A549 (cell line): ENCODE results near the gene SUOX. TPM values are rescaled to one million over a fixed set of nuclear protein-coding genes. Genes with fewer than 3 reads are reported as not detected.
A peak's percentile ranks its signal among the peaks of the same experiment; 100 is the strongest.

Experiments used
- ATAC-seq, 2 experiments: fragments of 200-7000 bp in 1 of 2; fragments of >200 bp in 1 of 2; cut with Nextera tagmentation in 1 of 2; cut with Tn5 transposase in 1 of 2; 3 replicates each; pipeline versions ENCODE4 v1.8.0 to v1.9.1; 2018 to 2020; ENCODE audit warnings: mild to moderate bottlenecking in 1 of 2, moderate library complexity in 1 of 2
- CTCF ChIA-PET: fragments of 300-600 bp; sonication (Branson Sonifier 250); formaldehyde crosslinking; extraction: SDS; loops from one replicate; lab custom pipeline; 2021; ENCODE audit warnings: antibody characterized with exemption, inconsistent platforms; lab: Yijun Ruan, JAX
- POLR2A ChIA-PET: fragments of 350-600 bp; formaldehyde crosslinking; extraction: SDS; loops from one replicate; lab custom pipeline; 2021; ENCODE audit warnings: antibody characterized with exemption, inconsistent platforms; lab: Yijun Ruan, JAX
- DNase-seq, 2 experiments: peaks; one replicate each; pipeline versions ENCODE4 v3.0.0 to v3.0.0-alpha.2; 2011 to 2016; ENCODE audit warnings: low read depth in 1 of 2, low spot score in 1 of 2
- FAIRE-seq: peaks from 2 replicates; lab custom pipeline; 2011; peaks lifted over from hg19 to GRCh38; lab: Jason Lieb, UNC
- H3K27ac ChIP-seq, 2 experiments: fragments of >200 bp; sonication (Bioruptor Twin); formaldehyde crosslinking; 3 replicates each; pipeline ENCODE4 v1.5.1; 2016 to 2017
- H3K4me1 ChIP-seq: fragments of >200 bp; sonication (Bioruptor Twin); formaldehyde crosslinking; 3 replicates; pipeline ENCODE4 v1.6.1; 2016
- H3K4me2 ChIP-seq: fragments of >200 bp; sonication (Bioruptor Twin); formaldehyde crosslinking; 3 replicates; pipeline ENCODE4 v1.6.1; 2016
- H3K4me3 ChIP-seq: fragments of >200 bp; sonication (Bioruptor Twin); formaldehyde crosslinking; 3 replicates; pipeline ENCODE4 v1.5.1; 2016
- H3K9me3 ChIP-seq: fragments of >200 bp; sonication (Bioruptor Twin); formaldehyde crosslinking; 3 replicates; pipeline ENCODE4 v1.6.1; 2016
- BHLHE40 ChIP-seq: IDR thresholded peaks from 2 replicates; pipeline ENCODE4 v1.6.1; 2012; ENCODE audit warnings: low read depth, low read length, inconsistent platforms
- CBX2 ChIP-seq: fragments of 200-600 bp; sonication (generic); IDR thresholded peaks from 2 replicates; pipeline ENCODE4 v1.6.1; 2016; ENCODE audit warnings: low read depth, mild to moderate bottlenecking, borderline replicate concordance
- EHMT2 ChIP-seq: fragments of 200-600 bp; sonication (generic); IDR thresholded peaks from 2 replicates; pipeline ENCODE4 v1.6.1; 2016; ENCODE audit warnings: antibody characterized with exemption, low read depth, mild to moderate bottlenecking, moderate library complexity
- EP300 ChIP-seq, 2 experiments: fragments of >200 bp; sonication (Bioruptor Twin); formaldehyde crosslinking; IDR thresholded peaks; 2 replicates in 1 of 2; 3 replicates in 1 of 2; pipeline ENCODE4 v1.6.1; 2016 to 2017
- GATA3 ChIP-seq: IDR thresholded peaks from 2 replicates; pipeline ENCODE4 v1.6.1; 2012; ENCODE audit warnings: borderline replicate concordance
- HOXA7 ChIP-seq: fragments of 250-450 bp; sonication (Bioruptor Pico); IDR thresholded peaks from 2 replicates; pipeline ENCODE4 v1.5.0; 2020; ENCODE audit warnings: mild to moderate bottlenecking, moderate library complexity
- HOXB13 ChIP-seq: fragments of 250-450 bp; sonication (Bioruptor Pico); IDR thresholded peaks from 2 replicates; pipeline ENCODE4 v1.5.0; 2020; ENCODE audit warnings: low read depth, mild to moderate bottlenecking, moderate library complexity
- KDM1A ChIP-seq: fragments of 200-600 bp; sonication (generic); IDR thresholded peaks from 2 replicates; pipeline ENCODE4 v1.6.1; 2016; ENCODE audit warnings: low read depth, mild to moderate bottlenecking
- MAZ ChIP-seq: fragments of 150-350 bp; IDR thresholded peaks from 2 replicates; pipeline ENCODE4 v1.6.1; 2014; ENCODE audit warnings: antibody characterized with exemption, low read depth, low read length, borderline replicate concordance
- MYC ChIP-seq: IDR thresholded peaks from 2 replicates; pipeline ENCODE4 v1.6.1; 2012; ENCODE audit warnings: mild to moderate bottlenecking, inconsistent platforms, low read length, improper control_type of control experiment, borderline replicate concordance
- NFE2L2 ChIP-seq: fragments of 150-350 bp; conservative IDR thresholded peaks from 2 replicates; pipeline ENCODE4 v1.6.1; 2014; ENCODE audit warnings: low read length
- NR3C1 ChIP-seq: fragments of >200 bp; sonication (Bioruptor Twin); formaldehyde crosslinking; IDR thresholded peaks from 3 replicates; pipeline ENCODE4 v1.6.1; 2017
- PHF8 ChIP-seq: fragments of 200-600 bp; sonication (generic); IDR thresholded peaks from 2 replicates; pipeline ENCODE4 v1.6.1; 2016; ENCODE audit warnings: low read depth, mild to moderate bottlenecking, antibody characterized with exemption, moderate library complexity, borderline replicate concordance
- POLR2A ChIP-seq: IDR thresholded peaks from 2 replicates; pipeline ENCODE4 v1.6.1; 2012; ENCODE audit warnings: mild to moderate bottlenecking, low read length
- POLR2AphosphoS2 ChIP-seq: conservative IDR thresholded peaks from 2 replicates; pipeline ENCODE4 v1.6.1; 2012; ENCODE audit warnings: low read length, improper control_type of control experiment, inconsistent platforms
- RFX5 ChIP-seq: fragments of 450-650 bp; IDR thresholded peaks from 2 replicates; pipeline ENCODE4 v1.7.1; 2014; ENCODE audit warnings: antibody characterized with exemption, mild to moderate bottlenecking, moderate library complexity
- RNF2 ChIP-seq: fragments of 200-600 bp; sonication (generic); IDR thresholded peaks from 2 replicates; pipeline ENCODE4 v1.6.1; 2016; ENCODE audit warnings: low read depth, mild to moderate bottlenecking, antibody characterized with exemption, moderate library complexity, borderline replicate concordance
- SMC3 ChIP-seq: fragments of >200 bp; sonication (Bioruptor Twin); formaldehyde crosslinking; IDR thresholded peaks from 3 replicates; pipeline ENCODE4 v1.6.1; 2018; ENCODE audit warnings: inconsistent platforms
- TP53 ChIP-seq: fragments of 250-450 bp; sonication (Bioruptor Pico); IDR thresholded peaks from 2 replicates; pipeline ENCODE4 v1.5.0; 2021; ENCODE audit warnings: mild to moderate bottlenecking, moderate library complexity
- ZSCAN20 ChIP-seq: fragments of 250-450 bp; sonication (Bioruptor Pico); IDR thresholded peaks from 2 replicates; pipeline ENCODE4 v1.8.0; 2022; ENCODE audit warnings: mild to moderate bottlenecking, moderate library complexity
- WGBS: methylation state at CpG from one replicate; pipeline ENCODE4 v1.1.6; 2017; ENCODE audit errors: missing lambda C conversion rate; 5-methylcytosine and 5-hydroxymethylcytosine counted together
- polyA plus RNA-seq, 4 experiments: library from polyadenylated mRNA; depleted of rRNA in 3 of 4; stranded (reverse); fragments of >200 nt; fragmentation: RNase III in 1 of 4; extraction: RNeasy Plus Mini Kit Qiagen cat#74134 plus additional on column Dnase treatment in 1 of 4; gene quantifications; 2 replicates in 3 of 4; 3 replicates in 1 of 4; pipeline ENCODE4 v1.2.3, GENCODE V29; 2011 to 2017
- TF ChIP-seq, protein P1 (sequence below): fragments of 250-450 bp; sonication (Bioruptor Pico); IDR thresholded peaks from 2 replicates; pipeline ENCODE4 v1.5.0; 2021; ENCODE audit warnings: mild to moderate bottlenecking, moderate library complexity, borderline replicate concordance
- TF ChIP-seq, protein P2 (sequence below): IDR thresholded peaks from 2 replicates; pipeline ENCODE4 v1.6.1; 2012
- TF ChIP-seq, protein P3 (sequence below): fragments of >200 bp; sonication (Bioruptor Twin); formaldehyde crosslinking; IDR thresholded peaks from 2 replicates; pipeline ENCODE4 v1.6.1; 2016
- TF ChIP-seq, protein P4 (sequence below): fragments of >200 bp; sonication (Bioruptor Twin); formaldehyde crosslinking; IDR thresholded peaks from 3 replicates; pipeline ENCODE4 v1.6.1; 2016
- TF ChIP-seq, protein P5 (sequence below): IDR thresholded peaks from 2 replicates; pipeline ENCODE4 v1.6.1; 2012; ENCODE audit warnings: low read depth, borderline replicate concordance
- TF ChIP-seq, protein P6 (sequence below): fragments of 150-350 bp; IDR thresholded peaks from 2 replicates; pipeline ENCODE4 v1.6.1; 2014; ENCODE audit warnings: low read depth, mild to moderate bottlenecking, low read length

Gene SUOX
- polyA plus RNA-seq, 2 of the 4 experiments (the other 2 are of a cell fraction), result 13.6 to 15.6 TPM

DNA sequence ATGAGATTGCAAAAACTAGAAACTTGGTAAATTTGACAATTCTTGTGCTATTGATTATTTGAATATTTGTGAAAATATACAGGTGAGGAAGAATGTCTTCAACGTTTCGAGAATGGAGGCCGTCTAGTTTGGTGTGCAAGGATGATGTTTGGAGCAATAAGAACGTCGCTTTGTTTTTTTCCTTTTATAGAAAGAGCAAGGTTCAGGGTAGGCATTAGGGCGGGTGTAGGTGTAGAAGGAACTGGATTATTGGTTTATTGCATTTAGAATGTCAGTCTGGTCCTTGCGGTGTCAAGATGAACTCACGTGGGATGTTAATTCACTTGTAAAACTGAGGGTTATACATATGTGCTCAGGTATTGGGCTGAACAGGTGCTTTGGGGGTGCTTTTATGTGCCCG is 45.8 kb downstream of the SUOX start:
- WGBS, result 22% methylated on average over 9 of the region's 9 CpGs
- no peak for ATAC-seq
- H3K4me3 ChIP-seq, result peak overlapping the region; percentile 74
- H3K4me1 ChIP-seq, result peaks cover 16% of the 10 kb centered on the region
- no peak for DNase-seq
- H3K4me2 ChIP-seq, result peak overlapping the region; percentile 82
- H3K9me3 ChIP-seq, result no peaks in the 10 kb centered on the region
- ChIA-PET CTCF (interaction anchor here (1.4 to 5.7 kb wide), 2 partner anchors 13 to 47 kb away, joined by 5 to 40 read pairs; partner anchors contain the start of gene SUOX), POLR2A (no interaction called here)
- no peak for FAIRE-seq
- H3K27ac ChIP-seq, result peak overlapping the region; percentile 90 to 99
- TF ChIP-seq, protein P1, sequence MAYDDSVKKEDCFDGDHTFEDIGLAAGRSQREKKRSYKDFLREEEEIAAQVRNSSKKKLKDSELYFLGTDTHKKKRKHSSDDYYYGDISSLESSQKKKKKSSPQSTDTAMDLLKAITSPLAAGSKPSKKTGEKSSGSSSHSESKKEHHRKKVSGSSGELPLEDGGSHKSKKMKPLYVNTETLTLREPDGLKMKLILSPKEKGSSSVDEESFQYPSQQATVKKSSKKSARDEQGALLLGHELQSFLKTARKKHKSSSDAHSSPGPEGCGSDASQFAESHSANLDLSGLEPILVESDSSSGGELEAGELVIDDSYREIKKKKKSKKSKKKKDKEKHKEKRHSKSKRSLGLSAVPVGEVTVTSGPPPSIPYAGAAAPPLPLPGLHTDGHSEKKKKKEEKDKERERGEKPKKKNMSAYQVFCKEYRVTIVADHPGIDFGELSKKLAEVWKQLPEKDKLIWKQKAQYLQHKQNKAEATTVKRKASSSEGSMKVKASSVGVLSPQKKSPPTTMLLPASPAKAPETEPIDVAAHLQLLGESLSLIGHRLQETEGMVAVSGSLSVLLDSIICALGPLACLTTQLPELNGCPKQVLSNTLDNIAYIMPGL (CRISPR knock-in tag), result no peak
- no peak for TF ChIP-seq MYC
- TF ChIP-seq GATA3, result no peak
- no peak for TF ChIP-seq TP53 (CRISPR knock-in tag)
- no peak for TF ChIP-seq CBX2
- TF ChIP-seq NR3C1, result no peak
- TF ChIP-seq, protein P2, sequence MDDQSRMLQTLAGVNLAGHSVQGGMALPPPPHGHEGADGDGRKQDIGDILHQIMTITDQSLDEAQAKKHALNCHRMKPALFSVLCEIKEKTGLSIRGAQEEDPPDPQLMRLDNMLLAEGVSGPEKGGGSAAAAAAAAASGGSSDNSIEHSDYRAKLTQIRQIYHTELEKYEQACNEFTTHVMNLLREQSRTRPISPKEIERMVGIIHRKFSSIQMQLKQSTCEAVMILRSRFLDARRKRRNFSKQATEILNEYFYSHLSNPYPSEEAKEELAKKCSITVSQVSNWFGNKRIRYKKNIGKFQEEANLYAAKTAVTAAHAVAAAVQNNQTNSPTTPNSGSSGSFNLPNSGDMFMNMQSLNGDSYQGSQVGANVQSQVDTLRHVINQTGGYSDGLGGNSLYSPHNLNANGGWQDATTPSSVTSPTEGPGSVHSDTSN, result no peak
- TF ChIP-seq HOXB13 (CRISPR knock-in tag), result no peak

DNA sequence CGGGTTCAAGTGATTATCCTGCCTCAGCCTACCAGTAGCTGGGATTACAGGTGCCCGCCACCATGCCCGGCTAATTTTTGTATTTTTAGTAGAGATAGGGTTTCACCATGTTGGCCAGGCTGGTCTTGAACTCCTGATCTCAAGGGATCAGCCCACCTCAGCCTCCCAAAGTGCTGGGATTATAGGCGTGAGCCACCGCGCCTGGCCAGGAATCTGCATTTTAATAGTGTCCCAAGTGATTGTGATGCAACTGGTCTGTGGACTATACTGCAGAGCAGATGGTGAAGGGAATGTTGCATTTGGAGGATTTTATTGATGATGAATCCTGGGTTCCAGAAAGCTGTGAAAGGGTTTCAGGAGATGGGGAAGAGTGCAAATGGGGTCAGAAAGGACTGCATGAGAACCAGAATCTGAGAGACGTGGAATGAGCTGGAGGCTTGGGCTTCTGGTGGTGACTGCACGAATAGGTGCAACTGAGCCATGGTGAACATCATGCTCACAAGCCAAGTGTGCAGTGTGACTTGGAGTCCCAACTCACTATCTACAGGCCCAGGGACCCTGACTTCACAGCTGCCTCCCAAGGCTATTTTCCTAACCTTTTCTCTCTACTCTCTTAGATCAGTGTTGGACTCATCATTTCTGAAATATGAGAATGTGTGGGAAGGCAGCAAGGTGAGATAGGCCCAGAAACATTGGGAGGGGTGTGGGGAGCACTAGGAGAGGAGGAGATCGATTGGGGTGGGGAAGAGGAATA is 49.1 kb downstream of the SUOX start:
- ATAC-seq (no peak), DNase-seq (no peak), FAIRE-seq (no peak)
- ChIA-PET CTCF (interaction anchor here (0.7 to 5.7 kb wide), 25 partner anchors 10 to 307 kb away, joined by 3 to 40 read pairs (median 7); partner anchors contain the start of genes ANKRD52, ERBB3, ESYT1 and PA2G4), POLR2A (interaction anchor here (1.2 to 3.3 kb wide), 4 partner anchors 33 to 69 kb away, joined by 3 to 14 read pairs (median 8); partner anchors contain the start of genes ERBB3 and PA2G4)
- Histone ChIP-seq H3K4me1 (peaks cover 11% of the 10 kb centered on the region), H3K4me3 (no peak overlapping the region), H3K4me2 (no peak overlapping the region), H3K27ac (peak overlapping the region in 1 of 2 experiments; percentile 55; a peak in 1 of 6 replicates), H3K9me3 (no peaks in the 10 kb centered on the region)
- WGBS, result 83% methylated on average over 9 of the region's 9 CpGs
- TF ChIP-seq POLR2A, result 0 out of 2 replicates have a peak, but pooled peaks have one; percentile 10
- TF ChIP-seq, protein P3, sequence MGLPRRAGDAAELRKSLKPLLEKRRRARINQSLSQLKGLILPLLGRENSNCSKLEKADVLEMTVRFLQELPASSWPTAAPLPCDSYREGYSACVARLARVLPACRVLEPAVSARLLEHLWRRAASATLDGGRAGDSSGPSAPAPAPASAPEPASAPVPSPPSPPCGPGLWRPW, result no peak

DNA sequence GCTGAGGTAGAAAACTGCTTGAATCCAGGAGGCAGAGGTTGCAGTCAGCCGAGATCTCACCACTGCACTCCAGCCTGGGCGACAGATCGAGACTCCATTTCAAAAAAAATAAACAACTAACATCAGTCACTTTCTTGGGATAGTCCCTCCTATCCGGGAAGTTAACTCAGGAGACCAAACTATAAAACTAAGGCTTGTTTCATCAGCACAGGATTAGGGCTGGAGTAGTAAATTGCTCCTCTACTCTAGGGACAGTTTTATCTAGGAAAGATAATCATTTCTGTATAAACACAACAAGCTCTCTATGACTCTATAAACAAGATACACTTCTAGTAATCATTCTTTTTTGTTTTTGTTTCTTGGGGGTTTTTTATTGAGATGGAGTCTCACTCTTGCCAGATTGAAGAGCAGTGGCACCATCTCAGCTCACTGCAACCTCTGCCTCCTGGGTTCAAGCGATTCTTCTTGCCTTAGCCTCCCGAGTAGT is 56.4 kb downstream of the SUOX start:
- POLR2A ChIA-PET, result no interaction called here
- H3K4me1 ChIP-seq, result 0 out of 3 replicates have a peak, but pooled peaks cover 7% of the 10 kb centered on the region
- TF ChIP-seq HOXA7 (CRISPR knock-in tag) (no peak), PHF8 (no peak), ZSCAN20 (CRISPR knock-in tag) (no peak), HOXB13 (CRISPR knock-in tag) (no peak), BHLHE40 (no peak), EHMT2 (no peak), NFE2L2 (no peak), KDM1A (no peak), TP53 (CRISPR knock-in tag) (no peak), MYC (no peak), POLR2AphosphoS2 (no peak), MAZ (no peak), CBX2 (no peak), RNF2 (no peak), EP300 (IDR thresholded peaks at IDR 0.05) (no peak), SMC3 (no peak), RFX5 (no peak)
- TF ChIP-seq, protein P4, sequence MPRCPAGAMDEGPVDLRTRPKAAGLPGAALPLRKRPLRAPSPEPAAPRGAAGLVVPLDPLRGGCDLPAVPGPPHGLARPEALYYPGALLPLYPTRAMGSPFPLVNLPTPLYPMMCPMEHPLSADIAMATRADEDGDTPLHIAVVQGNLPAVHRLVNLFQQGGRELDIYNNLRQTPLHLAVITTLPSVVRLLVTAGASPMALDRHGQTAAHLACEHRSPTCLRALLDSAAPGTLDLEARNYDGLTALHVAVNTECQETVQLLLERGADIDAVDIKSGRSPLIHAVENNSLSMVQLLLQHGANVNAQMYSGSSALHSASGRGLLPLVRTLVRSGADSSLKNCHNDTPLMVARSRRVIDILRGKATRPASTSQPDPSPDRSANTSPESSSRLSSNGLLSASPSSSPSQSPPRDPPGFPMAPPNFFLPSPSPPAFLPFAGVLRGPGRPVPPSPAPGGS, result no peak
- TF ChIP-seq, protein P5, sequence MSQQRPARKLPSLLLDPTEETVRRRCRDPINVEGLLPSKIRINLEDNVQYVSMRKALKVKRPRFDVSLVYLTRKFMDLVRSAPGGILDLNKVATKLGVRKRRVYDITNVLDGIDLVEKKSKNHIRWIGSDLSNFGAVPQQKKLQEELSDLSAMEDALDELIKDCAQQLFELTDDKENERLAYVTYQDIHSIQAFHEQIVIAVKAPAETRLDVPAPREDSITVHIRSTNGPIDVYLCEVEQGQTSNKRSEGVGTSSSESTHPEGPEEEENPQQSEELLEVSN, result no peak
- TF ChIP-seq, protein P6, sequence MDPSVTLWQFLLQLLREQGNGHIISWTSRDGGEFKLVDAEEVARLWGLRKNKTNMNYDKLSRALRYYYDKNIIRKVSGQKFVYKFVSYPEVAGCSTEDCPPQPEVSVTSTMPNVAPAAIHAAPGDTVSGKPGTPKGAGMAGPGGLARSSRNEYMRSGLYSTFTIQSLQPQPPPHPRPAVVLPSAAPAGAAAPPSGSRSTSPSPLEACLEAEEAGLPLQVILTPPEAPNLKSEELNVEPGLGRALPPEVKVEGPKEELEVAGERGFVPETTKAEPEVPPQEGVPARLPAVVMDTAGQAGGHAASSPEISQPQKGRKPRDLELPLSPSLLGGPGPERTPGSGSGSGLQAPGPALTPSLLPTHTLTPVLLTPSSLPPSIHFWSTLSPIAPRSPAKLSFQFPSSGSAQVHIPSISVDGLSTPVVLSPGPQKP, result no peak
- no peak overlapping the region for H3K4me3 ChIP-seq
- DNase-seq (no peak), ATAC-seq (no peak), FAIRE-seq (no peak)
- CTCF ChIA-PET, result interaction anchor here (0.6 to 1.5 kb wide), 7 partner anchors 9 to 138 kb away, joined by 3 to 4 read pairs (median 4); partner anchors contain the start of gene SMARCC2
- H3K4me2 ChIP-seq, result no peak overlapping the region
- 82% methylated on average over 6 of the region's 6 CpGs for WGBS
- H3K27ac ChIP-seq, result no peak overlapping the region
- no peaks in the 10 kb centered on the region for H3K9me3 ChIP-seq
